Mesenchymal stem cell (in vitro differentiated cells and primary cell): ENCODE data around the gene AGAP1.

ENCODE experiments used
- DNase-seq: peaks from one replicate; pipeline ENCODE4 v3.0.0-alpha.2; 2013
- H2AFZ ChIP-seq: one replicate; pipeline ENCODE4 v1.6.1; 2013; ENCODE audit warnings: low read depth, mild to moderate bottlenecking, control low read depth, inconsistent platforms, low read length, moderate library complexity
- H2AK5ac ChIP-seq: 2 replicates; pipeline ENCODE4 v1.6.1; 2013; ENCODE audit warnings: low read length, moderate library complexity, mild to moderate bottlenecking, inconsistent platforms; ENCODE audit not compliant: severe bottlenecking
- H2BK120ac ChIP-seq: one replicate; pipeline ENCODE4 v1.6.1; 2013; ENCODE audit warnings: low read depth, mild to moderate bottlenecking, inconsistent platforms, low read length, moderate library complexity
- H2BK12ac ChIP-seq, 2 experiments: one replicate each; pipeline ENCODE4 v1.6.1; 2013; ENCODE audit warnings: inconsistent platforms in 2 of 2, low read length in 2 of 2, mild to moderate bottlenecking in 2 of 2, moderate library complexity in 2 of 2, control low read depth in 1 of 2
- H2BK15ac ChIP-seq: one replicate; pipeline ENCODE4 v1.6.1; 2013; ENCODE audit warnings: mild to moderate bottlenecking, low read depth, inconsistent platforms; ENCODE audit not compliant: poor library complexity, severe bottlenecking
- H2BK5ac ChIP-seq: 2 replicates; pipeline ENCODE4 v1.6.1; 2013; ENCODE audit warnings: low read depth, mild to moderate bottlenecking, low read length, control low read depth, inconsistent platforms; ENCODE audit not compliant: poor library complexity, severe bottlenecking
- H3K14ac ChIP-seq, 2 experiments: one replicate each; pipeline ENCODE4 v1.6.1; 2013; ENCODE audit warnings: inconsistent platforms in 2 of 2, low read length in 2 of 2, control low read depth in 1 of 2, mild to moderate bottlenecking in 1 of 2, moderate library complexity in 1 of 2
- H3K18ac ChIP-seq, 2 experiments: one replicate each; pipeline ENCODE4 v1.6.1; 2013; ENCODE audit warnings: inconsistent platforms in 2 of 2, low read length in 2 of 2, control low read depth in 1 of 2, low read depth in 1 of 2, mild to moderate bottlenecking in 1 of 2
- H3K23ac ChIP-seq, 2 experiments: one replicate each; pipeline ENCODE4 v1.6.1; 2013; ENCODE audit warnings: inconsistent platforms in 2 of 2, low read length in 2 of 2, mild to moderate bottlenecking in 2 of 2, moderate library complexity in 2 of 2, control low read depth in 1 of 2
- H3K27ac ChIP-seq: 2 replicates; pipeline ENCODE4 v1.5.1; 2013; ENCODE audit warnings: mild to moderate bottlenecking, moderate library complexity, low read length, control low read depth, inconsistent platforms; ENCODE audit not compliant: poor library complexity, severe bottlenecking
- H3K27me3 ChIP-seq, 2 experiments: 2 replicates each; pipeline versions ENCODE4 v1.6.1 to v1.7.0; 2013; ENCODE audit warnings: low read length in 2 of 2, mild to moderate bottlenecking in 2 of 2, moderate library complexity in 2 of 2, control low read depth in 1 of 2, inconsistent platforms in 1 of 2; ENCODE audit not compliant: control insufficient read depth in 1 of 2, insufficient read depth in 1 of 2
- H3K36me3 ChIP-seq, 2 experiments: 2 replicates each; pipeline versions ENCODE4 v1.6.1 to v1.7.0; 2013; ENCODE audit warnings: low read length in 2 of 2, control low read depth in 1 of 2, inconsistent platforms in 1 of 2, low read depth in 1 of 2, mild to moderate bottlenecking in 1 of 2; ENCODE audit not compliant: insufficient read depth in 2 of 2, control insufficient read depth in 1 of 2
- H3K4ac ChIP-seq, 2 experiments: one replicate each; pipeline ENCODE4 v1.6.1; 2013; ENCODE audit warnings: inconsistent platforms in 2 of 2, low read length in 2 of 2, mild to moderate bottlenecking in 2 of 2, moderate library complexity in 2 of 2, control low read depth in 1 of 2, low read depth in 1 of 2
- H3K4me1 ChIP-seq: 2 replicates; pipeline ENCODE4 v1.6.1; 2013; ENCODE audit warnings: low read depth, low read length, control low read depth; ENCODE audit not compliant: control insufficient read depth, insufficient read depth
- H3K4me2 ChIP-seq: 2 replicates; pipeline ENCODE4 v1.6.1; 2013; ENCODE audit warnings: low read length, mild to moderate bottlenecking, inconsistent platforms; ENCODE audit not compliant: poor library complexity, severe bottlenecking
- H3K4me3 ChIP-seq, 2 experiments: 2 replicates each; pipeline versions ENCODE4 v1.5.1 to v1.7.0; 2013; ENCODE audit warnings: low read length in 2 of 2, mild to moderate bottlenecking in 2 of 2, control low read depth in 1 of 2, low read depth in 1 of 2; ENCODE audit not compliant: insufficient read depth in 1 of 2
- H3K79me1 ChIP-seq: replicated peaks from 2 replicates; pipeline ENCODE4 v1.6.1; 2013; ENCODE audit warnings: mild to moderate bottlenecking, control low read depth, low read length, inconsistent platforms; ENCODE audit not compliant: poor library complexity, severe bottlenecking
- H3K9ac ChIP-seq: 2 replicates; pipeline ENCODE4 v1.7.0; 2013; ENCODE audit warnings: mild to moderate bottlenecking, low read length, moderate library complexity
- H3K9me3 ChIP-seq: 2 replicates; pipeline ENCODE4 v1.7.0; 2013; ENCODE audit warnings: mild to moderate bottlenecking, low read length; ENCODE audit not compliant: control insufficient read depth
- H4K8ac ChIP-seq: one replicate; pipeline ENCODE4 v1.6.1; 2013; ENCODE audit warnings: inconsistent platforms, mild to moderate bottlenecking, low read length, moderate library complexity
- H4K91ac ChIP-seq: one replicate; pipeline ENCODE4 v1.6.1; 2013; ENCODE audit warnings: mild to moderate bottlenecking, low read length, inconsistent platforms
- WGBS: methylation state at CpG from one replicate; pipeline ENCODE4 v1.1.7; 2013; ENCODE audit warnings: mixed read lengths; 5-methylcytosine and 5-hydroxymethylcytosine counted together

AGAP1 gene

DNA sequence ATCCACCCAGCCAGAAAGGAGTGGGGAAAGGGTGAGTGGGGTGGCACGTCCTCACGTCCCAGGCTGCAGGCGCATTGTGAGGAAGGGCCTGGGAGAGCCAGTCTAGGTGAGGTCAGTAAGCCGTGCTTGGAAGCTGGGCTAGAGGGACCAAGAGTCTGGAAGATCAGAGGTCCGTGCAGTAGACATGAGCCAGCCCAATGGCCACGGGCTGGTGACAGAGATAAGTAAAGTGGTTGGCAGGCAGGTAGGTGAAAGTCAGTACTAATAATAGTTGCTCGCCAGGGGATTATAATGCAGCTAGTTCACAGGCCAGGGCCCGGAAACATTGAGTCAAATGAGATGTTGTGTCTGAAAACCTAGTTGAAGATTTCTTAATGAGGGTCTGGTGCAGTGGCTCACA, 541.1 kb downstream of the AGAP1 start:
- no peak overlapping the region for H4K91ac ChIP-seq
- no peaks in the 10 kb centered on the region for H3K27me3 ChIP-seq
- H3K4me2 ChIP-seq: no peak overlapping the region
- H3K27ac ChIP-seq: no peak overlapping the region
- H3K14ac ChIP-seq: no peak overlapping the region
- no peak overlapping the region for H4K8ac ChIP-seq
- H3K9ac ChIP-seq: no peak overlapping the region
- no peak for DNase-seq
- H3K18ac ChIP-seq: no peak overlapping the region
- H3K79me1 ChIP-seq: peaks cover 2% of the 10 kb centered on the region
- no peak overlapping the region for H2BK5ac ChIP-seq
- 85% methylated on average over 8 of the region's 8 CpGs for WGBS
- H3K4me3 ChIP-seq: no peak overlapping the region
- no peaks in the 10 kb centered on the region for H3K9me3 ChIP-seq
- H3K4ac ChIP-seq: no peak overlapping the region
- peaks cover 10 to 18% of the 10 kb centered on the region in 2 experiments for H3K36me3 ChIP-seq
- no peak overlapping the region for H2BK15ac ChIP-seq
- H2BK12ac ChIP-seq: no peak overlapping the region
- H2AK5ac ChIP-seq: no peak overlapping the region
- H2BK120ac ChIP-seq: no peak overlapping the region
- no peaks in the 10 kb centered on the region for H3K4me1 ChIP-seq
- no peak overlapping the region for H2AFZ ChIP-seq
- no peak overlapping the region for H3K23ac ChIP-seq

DNA sequence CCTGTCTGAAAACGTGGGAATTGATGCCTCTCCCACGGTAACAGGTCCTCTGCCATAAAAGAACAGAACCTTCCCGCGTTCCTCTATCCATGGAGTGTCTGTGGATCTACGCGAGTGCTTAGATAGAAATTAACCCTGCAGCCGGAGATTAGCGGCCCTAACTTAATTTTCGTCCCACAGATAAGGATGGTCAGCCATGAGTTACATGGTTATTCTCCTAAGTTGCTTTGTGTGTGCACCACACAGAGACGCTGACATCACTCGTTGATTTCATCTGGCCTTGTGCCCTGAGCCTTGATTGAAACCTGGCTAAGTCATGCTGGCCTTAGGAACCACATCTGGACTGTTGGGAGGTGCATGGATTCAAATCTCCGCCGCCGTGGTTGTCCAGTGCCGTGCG, 542.2 kb downstream of the AGAP1 start:
- H3K27me3 ChIP-seq: no peaks in the 10 kb centered on the region
- H4K91ac ChIP-seq: no peak overlapping the region
- H2BK12ac ChIP-seq: no peak overlapping the region
- no peak overlapping the region for H2BK15ac ChIP-seq
- no peak overlapping the region for H2AFZ ChIP-seq
- H3K27ac ChIP-seq: no peak overlapping the region
- H3K18ac ChIP-seq: no peak overlapping the region
- no peak overlapping the region for H3K4ac ChIP-seq
- peaks cover 5% of the 10 kb centered on the region for H3K4me1 ChIP-seq
- H3K9me3 ChIP-seq: no peaks in the 10 kb centered on the region
- H3K4me2 ChIP-seq: no peak overlapping the region
- H3K14ac ChIP-seq: no peak overlapping the region
- DNase-seq: no peak
- no peaks in the 10 kb centered on the region for H3K79me1 ChIP-seq
- H3K9ac ChIP-seq: no peak overlapping the region
- no peak overlapping the region for H2BK5ac ChIP-seq
- 91% methylated on average over 16 of the region's 16 CpGs for WGBS
- H3K36me3 ChIP-seq: peaks cover 15 to 20% of the 10 kb centered on the region in 2 experiments
- no peak overlapping the region for H3K4me3 ChIP-seq
- H2BK120ac ChIP-seq: no peak overlapping the region
- no peak overlapping the region for H3K23ac ChIP-seq
- H2AK5ac ChIP-seq: no peak overlapping the region
- no peak overlapping the region for H4K8ac ChIP-seq

DNA sequence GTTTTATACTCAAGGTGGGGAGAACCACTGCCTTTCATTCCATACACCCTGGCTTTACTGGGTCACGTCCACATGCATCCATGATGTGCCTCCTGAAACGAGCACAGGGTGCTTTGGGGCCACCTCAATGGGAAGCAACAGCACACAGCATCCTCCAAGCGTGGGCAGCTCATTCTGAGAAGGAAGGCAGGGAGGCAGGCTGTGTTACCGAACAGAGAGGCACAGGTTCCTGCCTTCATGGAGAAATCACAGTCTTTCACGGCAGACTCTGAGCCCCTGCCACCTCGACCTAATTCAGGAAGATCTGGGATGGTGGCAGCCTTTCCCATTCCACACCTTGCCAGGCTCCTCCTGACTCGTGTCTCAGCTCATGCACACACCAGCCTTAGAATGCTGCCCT, 544.3 kb downstream of the AGAP1 start:
- 94% methylated on average over 7 of the region's 7 CpGs for WGBS
- Histone ChIP-seq H3K36me3 (peaks cover 25 to 33% of the 10 kb centered on the region in 2 experiments), H4K91ac (no peak overlapping the region), H2AFZ (no peak overlapping the region), H2BK12ac (no peak overlapping the region), H3K4me2 (no peak overlapping the region), H3K4me1 (peaks cover 7% of the 10 kb centered on the region), H3K9ac (no peak overlapping the region), H3K27me3 (no peaks in the 10 kb centered on the region), H2AK5ac (no peak overlapping the region), H3K18ac (no peak overlapping the region), H2BK120ac (no peak overlapping the region), H3K27ac (no peak overlapping the region), H2BK5ac (no peak overlapping the region), H3K9me3 (no peaks in the 10 kb centered on the region), H3K79me1 (no peaks in the 10 kb centered on the region), H3K23ac (no peak overlapping the region), H3K4ac (no peak overlapping the region), H3K14ac (no peak overlapping the region), H4K8ac (no peak overlapping the region), H3K4me3 (no peak overlapping the region), H2BK15ac (no peak overlapping the region)
- no peak for DNase-seq

DNA sequence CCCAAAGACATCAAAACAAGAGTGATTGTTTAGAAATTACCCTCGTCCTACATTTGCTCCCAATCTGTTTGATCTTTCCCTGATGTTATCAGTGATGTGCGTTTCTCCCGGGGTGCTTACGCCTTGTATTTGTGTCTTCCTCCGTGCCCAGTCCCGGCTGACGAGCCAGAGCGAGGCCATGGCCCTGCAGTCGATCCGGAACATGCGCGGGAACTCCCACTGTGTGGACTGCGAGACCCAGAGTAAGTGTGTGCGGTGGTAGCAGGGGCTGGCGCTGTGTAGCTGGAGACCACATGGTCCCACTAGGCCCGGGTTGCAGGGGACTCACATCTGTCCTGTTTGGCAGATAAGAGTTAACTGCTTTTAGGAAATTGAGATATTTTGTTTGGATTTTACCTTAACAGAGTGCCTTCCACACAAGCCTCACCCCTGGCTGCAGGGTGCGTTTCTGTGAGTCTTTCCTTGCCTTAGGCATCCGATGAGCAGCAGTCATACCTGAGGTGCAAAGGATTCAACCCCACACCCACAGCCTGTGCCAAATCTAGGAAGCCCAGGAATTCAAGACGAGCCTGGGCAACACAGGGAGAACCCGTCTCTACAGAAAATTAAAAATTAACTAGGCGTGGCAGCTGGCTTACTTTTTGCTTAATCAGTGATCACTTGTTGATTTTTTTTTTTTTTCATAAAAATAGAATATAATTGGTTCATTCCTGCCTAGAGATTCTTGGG, 546.9 kb downstream of the AGAP1 start:
- no peak overlapping the region for H2AK5ac ChIP-seq
- H4K8ac ChIP-seq: no peak overlapping the region
- no peak overlapping the region for H3K4ac ChIP-seq
- H3K14ac ChIP-seq: no peak overlapping the region
- no peak overlapping the region for H2BK12ac ChIP-seq
- H2AFZ ChIP-seq: no peak overlapping the region
- H2BK5ac ChIP-seq: no peak overlapping the region
- H3K27ac ChIP-seq: no peak overlapping the region
- H3K18ac ChIP-seq: no peak overlapping the region
- no peaks in the 10 kb centered on the region for H3K27me3 ChIP-seq
- no peak overlapping the region for H3K9ac ChIP-seq
- no peak overlapping the region for H2BK15ac ChIP-seq
- H2BK120ac ChIP-seq: no peak overlapping the region
- H4K91ac ChIP-seq: no peak overlapping the region
- no peak for DNase-seq
- H3K23ac ChIP-seq: no peak overlapping the region
- H3K9me3 ChIP-seq: no peaks in the 10 kb centered on the region
- H3K36me3 ChIP-seq: peaks cover 33 to 34% of the 10 kb centered on the region in 2 experiments
- peaks cover 9% of the 10 kb centered on the region for H3K4me1 ChIP-seq
- WGBS: 94% methylated on average over 19 of the region's 21 CpGs
- no peak overlapping the region for H3K4me2 ChIP-seq
- no peaks in the 10 kb centered on the region for H3K79me1 ChIP-seq
- H3K4me3 ChIP-seq: no peak overlapping the region
